ENCODE results near the gene DGLUCY. TPM values are rescaled to one million over a fixed set of nuclear protein-coding genes. Genes with fewer than 3 reads are reported as not detected.

Gene DGLUCY
- total and polyA plus RNA-seq, 2 of the 8 experiments (the other 6 are each of a cell fraction or from before 2014, with no cell fraction given): 24.9 to 31.8 TPM

- Histone ChIP-seq H3K79me2 (ENCODE audit: control insufficient read depth in 1 of 2, insufficient read depth in 2 of 2, low read length in 2 of 2) (no peaks in the 10 kb centered on the region), H4K5ac (ENCODE audit: insufficient read length, low read depth, low read length) (no peak overlapping the region), H3K4me1 (replicated peaks in 1 of 4; ENCODE audit: control insufficient read depth in 3 of 4, insufficient read depth in 4 of 4, low read length in 3 of 4) (no peaks in the 10 kb centered on the region; a peak in 1 of 7 replicates), H3K9me3 (ENCODE audit: insufficient read depth in 2 of 2, low read depth in 1 of 2, low read length in 1 of 2) (peaks cover 0 to 5% of the 10 kb centered on the region in 2 experiments; a peak in 1 of 4 replicates), H2BK20ac (ENCODE audit: low read length) (no peak overlapping the region), H3K18ac (ENCODE audit: extremely low read depth, low read length) (no peak overlapping the region), H2BK15ac (ENCODE audit: low read length) (no peak overlapping the region), H3K79me1 (ENCODE audit: low read depth, low read length) (no peaks in the 10 kb centered on the region), H3K9ac (replicated peaks in 1 of 4; ENCODE audit: extremely low read depth in 1 of 4, low read depth in 3 of 4, low read length in 3 of 4) (no peak overlapping the region), H3K23ac (ENCODE audit: insufficient read length) (no peak overlapping the region), H4K91ac (replicated peaks; ENCODE audit: insufficient read length, low read length) (no peak overlapping the region), H4K20me1 (replicated peaks in 1 of 2; ENCODE audit: control insufficient read depth in 1 of 2, insufficient read depth in 2 of 2, low read length in 2 of 2) (no peaks in the 10 kb centered on the region), H2BK12ac (ENCODE audit: low read depth, low read length) (no peak overlapping the region), H3K27me3 (replicated peaks in 1 of 4; ENCODE audit: control insufficient read depth in 3 of 4, extremely low read depth in 1 of 4, insufficient read depth in 3 of 4, low read length in 3 of 4) (peaks cover 0 to 2% (median 0%) of the 10 kb centered on the region in 4 experiments; a peak in 1 of 7 replicates), H2BK5ac (ENCODE audit: low read depth, low read length) (no peak overlapping the region), H2BK120ac (replicated peaks; ENCODE audit: low read depth, low read length) (no peak overlapping the region), H4K8ac (ENCODE audit: extremely low read depth, insufficient read depth, low read length) (no peak overlapping the region), H3K4me2 (ENCODE audit: insufficient read depth in 1 of 2, low read depth in 2 of 2, low read length in 2 of 2) (no peak overlapping the region), H3K4ac (replicated peaks; ENCODE audit: insufficient read length, low read depth, low read length) (no peak overlapping the region), H3K56ac (replicated peaks; ENCODE audit: insufficient read length, low read depth, low read length) (no peak overlapping the region), H2AK5ac (ENCODE audit: low read depth, low read length) (no peak overlapping the region), H3K36me3 (ENCODE audit: control insufficient read depth in 2 of 4, insufficient read depth in 4 of 4, low read length in 3 of 4) (no peaks in the 10 kb centered on the region), H2AFZ (ENCODE audit: low read length) (no peak overlapping the region), H3K27ac (ENCODE audit: low read depth, low read length) (no peak overlapping the region), H3K14ac (ENCODE audit: insufficient read length) (no peak overlapping the region), H3K23me2 (ENCODE audit: low read depth, low read length) (peaks cover 2% of the 10 kb centered on the region; the same call in 1 of the 2 replicates), H3K4me3 (ENCODE audit: extremely low read depth in 1 of 4, insufficient read depth in 2 of 4, low read depth in 3 of 4, low read length in 4 of 4) (no peak overlapping the region)
- CTCF ChIA-PET (ENCODE audit: partially characterized antibody): interaction anchor here (0.9 to 1.5 kb wide), 2 partner anchors 47 to 60 kb away, joined by 3 to 4 read pairs; no protein-coding TSS in a partner anchor
- FAIRE-seq (no peak), DNase-seq (ENCODE audit: low read depth in 1 of 2, low spot score in 2 of 2) (no peak)
- WGBS, 2 experiments (ENCODE audit: extremely low coverage in 1 of 2, insufficient coverage in 1 of 2, insufficient read length in 1 of 2, insufficient replicate concordance in 2 of 2, low coverage in 1 of 2, low lambda C conversion rate in 2 of 2, missing lambda C conversion rate in 1 of 2): 82% methylated on average over 4 of the region's 4 CpGs; no CpG with 5 or more reads in 1 of the 2 experiments
- no peak for TF ChIP-seq GTF2F1 (IDR thresholded peaks at IDR 0.05; ENCODE audit: borderline replicate concordance, low read depth, low read length)
- no peak for TF ChIP-seq SUZ12 (IDR thresholded peaks at IDR 0.05; ENCODE audit: low read length)
- POLR2A ChIA-PET (ENCODE audit: partially characterized antibody): no interaction called here
Measured at GRCh38 chr14:91238085-91238484, 124.2 kb downstream of the DGLUCY start.
